Fibroblast of upper back skin (primary cell): ENCODE measurements around the gene ZNF438.

ENCODE experiments used
- DNase-seq: peaks from one replicate; pipeline ENCODE4 v3.0.0-alpha.2; 2013

Gene ZNF438

DNA sequence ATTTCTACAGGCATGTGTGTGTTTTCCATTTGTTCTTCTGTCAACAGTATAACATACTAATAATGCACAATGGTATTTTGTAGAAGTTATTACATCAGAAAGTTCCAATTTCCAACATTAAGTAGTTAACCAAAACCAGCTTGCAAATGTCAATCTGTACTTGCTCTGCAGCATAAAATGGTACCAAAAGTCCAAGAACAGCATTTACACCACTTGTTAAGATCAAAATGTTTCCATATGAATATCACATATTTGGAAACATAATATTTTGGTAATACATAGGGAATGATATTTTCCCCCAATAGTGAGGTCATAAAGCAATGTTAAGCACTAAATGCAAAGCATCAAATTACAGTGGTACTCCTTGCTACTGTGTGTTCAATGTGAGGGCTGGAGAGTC is 162.1 kb downstream of the ZNF438 start:
- DNase-seq = no peak

DNA sequence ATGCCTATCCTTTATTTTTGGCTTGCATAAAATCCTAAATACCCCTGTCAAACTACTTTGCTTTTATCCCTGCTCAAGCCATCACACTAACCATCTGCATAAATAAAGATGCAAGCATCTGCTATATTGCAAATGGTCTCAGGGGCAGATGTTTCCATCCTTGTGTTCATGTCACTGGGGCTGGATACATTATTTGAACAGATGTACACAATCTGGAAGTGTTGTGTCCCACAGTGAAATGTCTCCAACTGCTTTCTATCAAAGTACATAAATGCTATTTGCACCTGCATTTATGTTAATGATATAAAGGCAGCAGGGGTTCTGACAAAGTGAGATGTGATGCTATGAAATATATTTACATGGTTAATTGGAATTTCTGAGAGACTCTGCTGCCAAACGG is 163.1 kb downstream of the ZNF438 start:
- no peak for DNase-seq

DNA sequence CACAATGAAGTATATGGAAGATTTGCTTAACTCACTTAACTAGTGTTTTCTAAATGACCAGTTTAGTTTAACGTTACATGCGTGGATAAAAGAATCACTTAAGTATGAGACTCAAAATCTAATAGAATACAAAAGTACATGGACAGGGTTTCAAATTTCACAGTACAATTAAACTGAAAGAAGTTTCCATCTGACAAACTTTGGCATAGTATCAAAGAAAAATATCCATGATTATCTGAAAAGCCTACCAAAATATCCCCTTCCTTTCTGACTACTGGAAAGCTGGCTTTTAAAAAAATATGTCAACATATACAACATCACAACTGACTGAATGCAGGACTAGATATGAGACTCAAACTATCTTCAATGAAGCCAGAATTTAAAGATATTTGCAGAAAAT is 164.8 kb downstream of the ZNF438 start:
- DNase-seq = no peak

DNA sequence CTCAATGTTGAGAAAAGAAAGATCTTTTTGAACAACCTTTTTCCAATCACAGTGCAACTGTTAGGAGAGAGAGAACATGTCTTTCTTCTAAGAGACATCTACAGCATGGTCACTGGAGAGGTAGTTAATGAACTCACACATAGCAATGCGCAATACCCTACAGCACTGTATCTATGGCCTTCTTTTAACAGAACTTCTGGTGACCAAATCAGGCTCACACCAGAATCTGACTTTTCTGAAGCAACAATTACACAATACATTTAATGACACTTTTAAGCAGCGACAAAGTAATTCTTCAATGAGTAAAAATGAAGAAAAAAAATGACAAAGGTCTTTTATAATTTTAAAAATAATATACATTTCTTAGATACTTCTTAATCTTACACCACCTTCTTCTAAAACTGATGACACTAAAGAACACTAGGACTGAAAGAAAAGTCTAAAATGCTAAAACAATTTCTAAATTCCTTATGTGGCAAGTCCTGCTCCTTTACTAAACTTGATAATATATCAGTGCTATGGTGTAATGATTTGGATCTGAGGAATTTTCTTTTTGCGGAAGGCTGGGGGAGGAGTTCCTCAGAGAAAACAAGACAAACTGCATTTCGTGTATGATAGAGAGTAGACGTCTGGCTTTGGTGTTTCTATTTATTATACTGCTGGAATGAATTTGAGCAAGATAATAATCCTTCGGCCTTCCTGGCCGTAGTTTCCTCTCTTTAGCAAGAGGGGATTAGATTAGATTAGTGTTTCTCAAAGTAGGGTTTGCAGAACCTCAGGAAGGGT is 166.3 kb downstream of the ZNF438 start:
- DNase-seq = peak; percentile 52

DNA sequence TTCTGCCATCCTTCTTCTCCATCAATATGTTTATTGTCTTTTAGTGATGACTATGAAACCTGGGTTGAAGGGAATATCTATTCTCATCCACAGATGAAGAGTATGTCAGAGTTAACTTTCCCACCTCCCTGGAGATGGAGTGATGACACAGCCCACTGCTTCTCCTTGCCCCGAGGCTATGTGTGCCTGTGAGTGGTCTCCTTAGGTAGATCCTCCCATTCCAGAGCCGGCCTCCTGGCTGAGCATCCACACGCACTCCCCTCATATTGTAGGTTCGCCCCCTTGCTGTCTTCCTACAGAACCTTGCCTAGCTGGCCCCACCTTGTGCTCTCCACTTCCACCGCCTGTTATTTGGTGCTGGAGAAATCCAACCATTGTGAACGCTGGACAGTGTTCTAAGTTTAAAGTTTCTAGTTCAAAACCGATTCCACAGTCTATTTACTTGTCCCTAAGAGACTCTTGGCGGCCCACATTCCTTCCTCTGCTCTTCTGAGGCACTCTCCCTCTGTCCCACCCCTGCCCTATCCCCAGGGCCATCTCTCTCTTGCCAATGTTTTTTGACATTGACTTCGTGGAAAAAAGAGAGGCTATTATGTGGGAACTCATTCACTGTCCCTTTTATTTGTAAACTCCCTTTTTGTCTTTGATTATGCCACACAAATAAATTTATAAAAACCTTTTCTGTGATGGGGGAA is 168.0 kb downstream of the ZNF438 start:
- DNase-seq = no peak

DNA sequence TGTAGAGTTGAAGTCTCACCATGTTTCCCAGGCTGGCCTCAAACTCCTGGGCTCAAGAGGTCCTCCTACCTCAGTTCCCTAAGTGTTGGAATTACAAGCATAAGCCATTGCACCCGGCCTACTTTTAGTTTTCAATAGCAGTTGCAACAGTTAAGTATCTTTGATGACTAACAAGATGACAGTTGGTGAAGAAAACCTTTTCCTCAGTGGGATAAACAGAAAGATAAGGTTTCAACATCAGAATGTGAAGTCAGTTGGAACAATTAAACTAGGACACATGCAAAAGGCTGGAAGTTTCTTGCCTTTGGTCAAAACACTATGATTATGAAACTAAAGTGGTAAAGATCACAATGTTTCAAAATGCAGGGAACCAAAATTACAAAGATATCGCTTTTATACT is 169.2 kb downstream of the ZNF438 start:
- peak; percentile 53 for DNase-seq

DNA sequence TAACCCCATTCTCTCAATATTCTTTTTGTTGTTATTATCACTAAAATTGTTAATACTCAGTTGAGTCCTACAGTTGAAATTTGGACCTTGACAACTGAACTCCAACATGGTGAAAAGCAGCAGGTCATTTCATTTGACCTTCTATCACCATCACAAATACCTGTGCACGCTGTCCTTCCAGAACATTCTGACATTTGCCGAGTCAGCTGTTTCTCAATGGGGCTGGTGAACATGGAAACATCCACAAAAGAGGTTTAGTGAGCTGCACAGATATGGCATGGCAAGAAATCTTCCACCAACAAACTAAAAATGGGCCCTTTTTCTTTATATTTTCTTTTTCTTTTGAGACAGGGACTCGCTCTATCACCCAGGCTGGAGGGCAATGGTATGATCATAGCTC is 169.7 kb downstream of the ZNF438 start:
- DNase-seq = no peak

DNA sequence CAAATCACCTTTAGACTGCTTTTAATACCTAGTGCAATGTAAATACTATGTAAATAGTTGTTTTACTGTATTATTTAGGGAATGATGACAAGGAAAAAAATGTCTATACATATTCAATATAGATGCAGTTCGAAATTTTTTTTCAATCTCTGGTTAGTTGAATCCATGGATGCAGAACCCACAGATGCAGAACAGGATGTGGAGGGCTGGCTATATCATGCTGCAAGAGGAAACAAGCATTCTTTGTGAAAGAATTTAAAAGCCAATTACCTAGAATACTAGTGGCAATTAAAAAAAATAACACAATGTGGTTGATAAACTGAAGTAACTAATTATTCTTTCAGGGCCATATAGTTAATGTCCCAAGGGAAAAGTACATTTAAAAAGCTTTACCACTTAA is 170.4 kb downstream of the ZNF438 start:
- no peak for DNase-seq

DNA sequence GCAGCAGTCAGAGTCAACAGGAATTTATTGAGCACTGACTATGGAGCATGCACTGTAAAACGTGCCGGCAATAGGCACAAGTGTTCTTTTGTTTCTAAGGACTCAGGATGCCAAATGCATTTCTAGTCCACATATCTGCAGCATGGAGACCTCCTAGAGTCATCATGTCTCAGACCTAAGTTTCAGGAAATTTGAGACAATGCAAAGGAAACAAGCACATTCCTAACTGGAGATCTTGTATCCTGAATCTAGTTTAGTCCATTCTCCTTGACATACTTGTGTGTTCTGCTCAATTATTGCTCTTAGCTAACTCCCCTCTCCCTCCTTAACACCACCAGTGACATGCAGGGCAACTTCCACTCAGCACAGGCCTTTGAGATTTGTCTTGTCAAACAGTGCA is 173.2 kb downstream of the ZNF438 start:
- no peak for DNase-seq

DNA sequence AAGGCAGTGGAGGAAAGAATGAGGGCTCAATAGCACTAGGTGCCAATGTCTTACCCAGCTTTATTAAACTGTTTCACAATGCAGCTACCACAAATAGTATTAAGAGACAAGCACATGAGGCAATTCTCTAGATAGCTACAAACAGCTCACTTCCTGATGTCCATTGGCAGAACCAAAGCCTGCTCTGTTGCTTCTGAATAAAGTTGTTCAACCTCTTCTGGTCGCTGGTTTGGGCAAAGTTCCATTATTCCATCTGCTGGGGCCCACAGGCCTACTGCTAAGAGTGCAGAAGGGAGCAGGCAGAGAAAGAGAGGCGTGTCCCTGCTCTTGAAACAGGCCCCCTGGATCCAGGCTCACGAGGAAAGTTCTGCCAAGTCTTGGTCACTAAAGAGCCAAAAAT is 173.9 kb downstream of the ZNF438 start:
- DNase-seq = peak; percentile 74

DNA sequence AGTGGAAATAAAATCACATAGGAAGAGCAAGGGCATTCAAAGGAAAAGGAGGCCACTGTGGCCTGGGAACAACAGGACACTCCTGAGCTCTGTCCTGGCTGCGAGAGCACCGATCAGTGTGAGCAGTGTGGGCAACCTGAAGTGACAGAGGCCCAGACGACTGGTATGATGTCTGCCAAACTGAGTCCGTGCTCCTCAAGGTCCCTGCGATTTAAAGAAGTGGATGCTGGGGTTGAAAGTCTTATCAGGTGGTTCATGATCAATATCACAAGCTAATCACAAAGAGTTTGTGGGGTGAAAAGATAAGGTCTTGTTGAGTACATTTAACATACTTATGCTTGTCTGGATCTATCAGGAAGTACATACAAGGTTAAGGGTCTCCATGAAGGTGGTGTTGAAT is 176.5 kb downstream of the ZNF438 start:
- no peak for DNase-seq

DNA sequence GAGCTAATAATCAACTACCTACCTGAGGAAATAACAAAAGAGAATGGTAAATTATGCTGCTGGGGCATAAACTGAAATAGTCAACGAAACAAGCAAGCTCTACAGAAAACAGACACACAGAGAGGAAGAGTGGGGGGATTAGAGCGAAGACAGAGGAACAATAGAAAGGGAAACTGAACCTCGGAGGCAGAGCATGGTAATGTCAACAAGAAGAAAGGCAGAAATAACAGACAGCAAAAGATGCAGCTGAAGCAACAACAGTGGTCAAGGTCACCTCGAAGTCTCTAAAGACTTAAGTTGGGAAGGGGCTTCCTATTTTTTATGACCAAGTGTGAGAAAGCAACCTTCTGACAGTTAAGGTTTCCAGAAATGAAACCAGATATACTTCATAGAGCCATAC is 177.0 kb downstream of the ZNF438 start:
- no peak for DNase-seq

DNA sequence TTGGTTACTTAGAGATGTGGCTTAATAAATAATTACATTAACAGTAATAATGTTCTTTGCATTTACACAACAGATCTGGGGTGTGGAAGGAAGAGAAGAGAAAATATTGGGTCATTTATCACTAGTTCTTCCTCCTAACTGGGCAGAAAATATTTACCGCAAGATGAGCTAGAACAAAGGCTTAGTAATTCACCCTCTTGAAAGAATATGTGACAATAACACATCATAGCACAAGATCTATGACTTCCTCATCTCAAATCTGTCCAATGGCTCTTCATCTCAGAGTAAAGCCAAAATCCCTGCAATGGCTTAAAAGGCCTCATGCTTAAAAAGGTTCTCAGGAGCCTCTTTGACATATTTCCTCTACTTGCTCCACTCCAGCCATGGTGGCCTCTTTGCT is 178.6 kb downstream of the ZNF438 start:
- no peak for DNase-seq

DNA sequence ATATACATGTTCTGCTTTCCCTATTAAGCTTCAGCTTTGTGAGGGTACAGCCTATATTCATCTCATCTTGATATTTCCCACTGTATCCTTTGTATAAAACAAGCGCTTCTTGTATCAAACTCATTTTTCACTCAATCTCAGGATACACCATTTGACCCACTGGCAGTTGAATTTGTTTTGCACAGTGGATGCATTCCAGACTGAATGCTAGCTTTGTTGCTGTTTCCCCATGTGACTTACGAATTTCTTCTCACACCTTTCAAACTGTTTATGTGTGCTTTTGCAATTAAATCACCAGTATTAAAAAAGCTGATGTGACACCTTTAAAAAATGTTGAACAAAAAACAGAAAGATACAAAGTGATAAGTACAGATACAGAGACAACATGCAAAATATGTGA is 180.9 kb downstream of the ZNF438 start:
- no peak for DNase-seq

DNA sequence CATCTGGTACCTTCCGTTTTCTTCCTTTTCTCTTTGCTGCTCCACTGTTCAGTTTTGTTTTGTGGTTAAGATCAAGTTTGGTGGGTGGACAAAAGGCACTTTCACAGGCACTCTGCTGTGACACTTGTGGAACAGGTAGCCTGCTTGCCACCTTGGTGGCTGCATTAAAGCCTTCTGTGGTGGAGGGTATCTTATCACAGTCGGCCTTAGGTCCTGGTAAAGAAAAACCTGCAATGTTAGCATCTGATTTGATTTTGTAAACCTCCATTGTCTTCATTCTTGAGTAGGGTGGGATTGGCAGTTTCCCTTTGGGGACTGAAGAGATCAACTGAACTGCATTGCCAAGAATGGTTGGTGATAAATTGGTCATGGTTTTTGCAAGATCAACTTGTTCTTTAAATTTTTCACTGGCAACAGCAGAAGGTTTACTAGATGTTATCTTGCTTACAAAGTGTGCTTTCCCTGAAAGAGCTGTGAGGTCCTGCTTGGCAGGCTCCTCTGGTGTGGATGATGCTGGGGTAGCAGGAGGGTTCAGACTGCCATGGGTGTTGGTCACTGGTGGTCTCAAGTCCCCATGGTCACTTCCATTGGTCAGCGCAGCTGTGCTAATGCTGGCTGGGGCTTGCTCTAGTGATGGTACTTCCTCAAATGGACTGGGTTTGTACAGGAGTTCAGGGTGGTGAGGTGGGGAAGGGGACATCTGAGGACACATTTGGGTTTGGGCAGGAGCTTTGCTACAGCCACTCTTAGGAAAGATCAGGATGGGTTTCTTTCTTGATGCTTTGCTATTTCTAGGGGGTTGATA is 182.2 kb downstream of the ZNF438 start:
- no peak for DNase-seq

DNA sequence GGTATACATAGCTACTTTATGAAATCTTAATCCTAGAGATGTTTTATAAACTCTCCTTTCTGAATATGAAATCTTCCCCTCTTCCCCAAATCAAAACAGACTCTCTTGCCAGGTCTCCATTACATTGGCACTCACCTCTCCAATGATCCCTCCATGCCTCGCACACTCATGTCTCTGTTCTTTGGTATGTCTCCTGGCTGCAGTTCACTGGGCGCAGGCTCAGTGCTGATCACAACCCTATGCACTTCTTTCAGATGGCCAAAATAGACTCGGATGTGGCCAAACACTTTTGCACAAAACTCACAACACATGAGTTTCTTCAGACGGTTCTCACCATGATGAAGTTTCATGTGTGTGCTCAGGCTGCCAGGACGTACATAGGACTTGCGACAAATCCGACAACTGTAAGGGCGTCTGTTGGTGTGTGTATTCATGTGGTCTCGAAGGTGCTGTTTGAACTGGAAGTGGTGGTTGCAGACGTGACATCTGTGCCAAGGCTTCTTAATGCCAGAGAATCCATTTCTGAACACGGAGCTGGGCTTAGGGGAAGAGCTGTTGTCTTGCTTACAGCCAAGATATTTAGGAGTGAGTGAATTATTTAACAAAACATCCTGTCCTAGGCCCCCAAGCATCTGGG is 183.2 kb downstream of the ZNF438 start:
- no peak for DNase-seq

DNA sequence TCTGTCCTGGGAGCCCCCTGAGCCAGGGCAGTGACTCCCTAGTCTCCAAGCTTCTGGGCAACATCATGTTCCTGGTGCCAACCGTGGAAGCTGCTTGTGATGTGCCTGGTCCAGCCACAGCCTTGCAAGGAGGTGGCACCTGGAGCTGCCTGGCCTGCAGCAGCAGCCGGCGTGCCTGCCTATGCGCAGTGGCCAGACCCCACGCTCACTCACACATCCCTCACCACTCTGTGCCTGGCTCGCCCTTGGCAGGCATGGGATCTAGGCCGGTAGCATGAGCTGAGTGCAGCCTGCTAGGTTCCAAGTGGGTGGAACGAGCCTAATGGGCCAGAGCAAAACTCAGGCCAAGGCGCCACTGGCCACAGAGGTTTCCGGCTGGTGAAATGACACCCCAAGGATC is 184.0 kb downstream of the ZNF438 start:
- no peak for DNase-seq

DNA sequence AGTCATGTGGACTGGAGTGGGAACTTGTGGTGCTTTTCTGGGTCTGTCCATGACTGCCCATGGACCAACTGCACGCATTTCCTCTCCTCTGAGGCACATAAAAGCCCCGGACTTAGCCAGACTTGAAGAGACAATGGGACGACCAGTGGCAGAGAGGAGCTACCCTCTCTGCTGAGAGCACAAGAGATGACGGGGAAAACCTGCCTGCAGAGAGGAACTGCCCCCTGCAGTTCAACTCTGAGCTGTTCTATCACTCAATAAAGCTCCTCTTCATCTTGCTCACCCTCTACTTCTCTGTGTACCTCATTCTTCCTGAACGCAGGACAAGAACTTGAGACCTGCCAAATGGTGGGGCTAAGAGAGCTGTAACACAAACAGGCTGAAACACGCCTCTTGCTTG is 184.5 kb downstream of the ZNF438 start:
- DNase-seq = no peak

DNA sequence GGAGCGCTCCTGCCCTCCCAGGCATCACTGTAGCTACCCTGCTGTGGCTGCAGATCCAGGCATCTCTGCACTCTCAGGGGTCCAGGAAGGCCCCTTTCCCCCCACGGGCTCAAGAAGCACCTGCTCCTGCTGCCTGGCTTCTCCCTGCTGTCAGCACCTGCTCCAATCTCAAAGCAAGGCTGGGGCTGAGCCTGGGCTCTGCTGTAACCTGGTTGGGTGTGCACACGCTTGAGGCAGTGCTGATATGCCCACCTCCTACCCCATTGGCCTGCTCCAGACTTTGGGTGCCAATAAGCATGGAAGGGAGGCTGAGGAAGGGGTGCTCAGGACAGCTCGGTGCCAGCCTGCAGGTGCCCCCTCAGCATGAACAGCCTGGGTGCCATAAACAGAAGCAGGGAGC is 185.0 kb downstream of the ZNF438 start:
- DNase-seq = no peak

DNA sequence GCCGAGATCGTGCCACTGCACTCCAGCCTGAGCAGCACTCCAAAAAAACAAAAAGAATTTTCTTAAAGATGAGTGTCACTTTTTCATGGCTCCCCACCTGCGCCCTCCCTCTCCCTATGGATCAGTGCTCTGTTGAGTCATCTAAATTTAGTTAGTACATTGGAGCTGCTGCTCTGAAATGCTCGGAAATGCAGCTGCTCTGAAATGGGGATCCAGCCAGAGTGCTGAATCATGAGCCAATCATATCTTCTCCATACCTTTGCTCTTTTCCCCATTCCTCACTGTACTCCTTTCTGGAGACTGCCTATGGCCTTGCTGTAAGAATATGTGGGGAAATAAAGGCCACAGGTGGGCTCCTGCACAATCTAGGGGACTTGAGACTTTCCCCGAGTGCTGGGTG is 188.8 kb downstream of the ZNF438 start:
- DNase-seq = peak; percentile 72

DNA sequence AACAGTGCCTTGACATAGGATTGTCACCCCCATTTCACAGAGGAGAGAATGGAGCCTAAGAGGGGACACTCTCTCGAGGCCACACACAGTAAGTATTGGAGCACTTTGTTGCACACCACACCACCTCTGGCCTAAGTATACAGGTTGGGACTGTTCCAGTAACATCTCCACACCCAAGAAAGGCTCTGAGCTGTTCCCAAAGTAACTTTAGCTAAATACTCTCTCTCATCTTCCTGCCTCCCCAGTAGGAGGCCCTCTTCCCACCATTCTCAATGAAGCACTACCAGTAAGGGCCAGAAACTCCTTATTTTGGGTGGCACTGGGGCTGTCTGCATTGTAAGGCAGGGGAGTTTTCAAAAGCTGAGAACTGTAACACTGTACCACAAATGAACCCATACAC is 189.5 kb downstream of the ZNF438 start:
- DNase-seq = no peak

DNA sequence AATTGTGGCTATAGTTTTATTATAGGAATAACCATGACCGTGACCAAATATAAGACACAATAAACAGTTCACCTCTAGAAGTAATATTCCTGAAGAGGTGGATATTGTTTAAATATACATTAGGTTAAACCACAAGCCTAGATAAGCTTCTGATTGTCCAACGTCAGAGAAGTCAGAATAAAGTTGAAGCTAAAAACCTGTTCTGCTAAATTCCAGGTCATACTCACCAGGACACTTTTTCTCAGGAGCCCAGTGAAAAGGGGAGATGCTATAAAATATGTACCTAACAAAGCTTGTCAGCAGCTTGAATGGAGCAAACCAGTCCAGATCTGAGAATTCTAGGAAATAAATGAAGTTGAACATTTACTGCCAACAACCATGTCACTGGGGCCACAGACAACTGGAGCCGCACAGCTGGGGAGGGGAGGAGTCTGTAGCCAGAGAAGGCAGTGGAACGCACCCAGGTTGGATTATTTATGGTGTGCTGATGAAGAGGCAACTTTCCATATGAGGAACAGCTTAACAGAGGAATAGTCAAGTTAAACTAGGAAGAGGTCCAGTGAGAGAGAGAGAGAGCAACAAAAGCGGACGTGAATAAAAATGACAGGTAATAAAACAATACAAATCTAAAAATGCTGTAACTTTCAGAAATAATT is 191.1 kb downstream of the ZNF438 start:
- peak; percentile 69 for DNase-seq

DNA sequence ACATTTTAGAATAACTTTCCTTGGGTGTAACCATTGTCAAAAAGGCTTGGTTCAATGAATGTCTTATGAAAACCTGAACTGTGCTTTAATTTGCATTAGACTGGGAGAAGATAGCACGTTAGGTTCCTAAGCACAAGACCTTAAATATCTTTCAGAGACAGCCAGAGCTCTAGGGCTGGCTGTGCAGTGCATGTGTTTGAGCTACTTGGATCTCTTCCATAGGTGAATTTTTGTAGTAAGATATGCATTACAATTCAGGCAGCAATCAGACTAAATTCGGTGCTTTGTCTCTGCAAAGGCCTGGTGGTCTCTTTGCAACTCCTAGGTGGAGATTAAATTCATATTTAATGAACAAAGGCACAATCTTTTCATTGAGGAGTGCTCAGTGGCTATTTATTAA is 192.0 kb downstream of the ZNF438 start:
- no peak for DNase-seq
